Activated CD8-positive, alpha-beta memory T cell treated with anti-CD3 and anti-CD28 coated beads for 48 hours (primary cell): ENCODE results near the gene TRMU.

Experiments
- DNase-seq, 3 experiments: peaks; one replicate each; pipeline ENCODE4 v3.0.0-alpha.2; 2020; ENCODE audit warnings: low read depth in 2 of 3, low spot score in 2 of 3

The TRMU gene

GRCh38 chr22:46336119-46337078 lies 885 bp downstream of the TRMU start:
- no peak for DNase-seq

- no peak for DNase-seq
These were observed 2.4 kb downstream of the TRMU start for GRCh38 chr22:46337870-46338269.

- no peak for DNase-seq
These were observed 3.1 kb downstream of the TRMU start for GRCh38 chr22:46338636-46339035.

- no peak for DNase-seq
These were observed 4.4 kb downstream of the TRMU start for GRCh38 chr22:46339956-46340355.

- no peak for DNase-seq
These were observed 5.2 kb downstream of the TRMU start for GRCh38 chr22:46340676-46341075.

- DNase-seq, result no peak
These were observed 11.3 kb downstream of the TRMU start for GRCh38 chr22:46346680-46347405.

- DNase-seq, result no peak
These were observed 12.1 kb downstream of the TRMU start for GRCh38 chr22:46347646-46348045.

- no peak for DNase-seq
These were observed 12.7 kb downstream of the TRMU start for GRCh38 chr22:46348099-46348695.

- DNase-seq, result no peak
These were observed 13.7 kb downstream of the TRMU start for GRCh38 chr22:46349238-46349637.

- DNase-seq, result no peak
These were observed 14.2 kb downstream of the TRMU start for GRCh38 chr22:46349681-46350080.

- no peak for DNase-seq
These were observed 14.6 kb downstream of the TRMU start for GRCh38 chr22:46350121-46350520.

- no peak for DNase-seq
These were observed 15.1 kb downstream of the TRMU start for GRCh38 chr22:46350646-46351045.

GRCh38 chr22:46351131-46351735 lies 15.7 kb downstream of the TRMU start:
- no peak for DNase-seq

GRCh38 chr22:46351767-46352166 lies 16.3 kb downstream of the TRMU start:
- DNase-seq, result no peak

- no peak for DNase-seq
These were observed 16.8 kb downstream of the TRMU start for GRCh38 chr22:46352276-46352675.

- DNase-seq, result no peak
These were observed 17.3 kb downstream of the TRMU start for GRCh38 chr22:46352691-46353386.

- no peak for DNase-seq
These were observed 18.1 kb downstream of the TRMU start for GRCh38 chr22:46353483-46354105.

- DNase-seq, result no peak
These were observed 18.9 kb downstream of the TRMU start for GRCh38 chr22:46354176-46354992.

- no peak for DNase-seq
These were observed 19.4 kb downstream of the TRMU start for GRCh38 chr22:46354993-46355305.
